AG04449 (cell line): Measurements from ENCODE around the gene PLXDC1.

Experiments used
- CTCF ChIA-PET: fragments of 350-600 bp; formaldehyde crosslinking; extraction: SDS; loops from one replicate; lab custom pipeline; 2021; ENCODE audit warnings: antibody characterized with exemption; lab: Yijun Ruan, JAX
- POLR2A ChIA-PET: fragments of 400-600, 350-600 bp; formaldehyde crosslinking; extraction: SDS; loops from one replicate; lab custom pipeline; 2020; ENCODE audit warnings: antibody characterized with exemption, inconsistent platforms; lab: Yijun Ruan, JAX
- DNase-seq: peaks from one replicate; pipeline ENCODE4 v3.0.0-alpha.2; 2010; ENCODE audit warnings: low read depth, low spot score
- H3K4me3 ChIP-seq: 2 replicates; pipeline ENCODE4 v1.5.1; 2011; ENCODE audit warnings: low read depth, mild to moderate bottlenecking, control low read depth, low read length
- CTCF ChIP-seq: IDR thresholded peaks from one replicate; pipeline ENCODE4 v1.5.1; 2011; ENCODE audit warnings: mild to moderate bottlenecking, moderate library complexity, low read length, control low read depth, inconsistent platforms; ENCODE audit not compliant: insufficient read depth; ENCODE audit errors: missing control alignments

Gene PLXDC1

GRCh38 chr17:39107973-39108372 lies 43.5 kb downstream of the PLXDC1 start:
- TF ChIP-seq CTCF: no peak
- no peak for DNase-seq
- POLR2A ChIA-PET: no interaction called here
- CTCF ChIA-PET: interaction anchor here (3.2 kb wide), 1 partner anchor 57 kb away, joined by 8 read pairs; no protein-coding TSS in a partner anchor
- H3K4me3 ChIP-seq: no peak overlapping the region

GRCh38 chr17:39107155-39107554 lies 44.3 kb downstream of the PLXDC1 start:
- no peak for TF ChIP-seq CTCF
- no peak overlapping the region for H3K4me3 ChIP-seq
- DNase-seq: no peak
- POLR2A ChIA-PET: no interaction called here
- CTCF ChIA-PET: interaction anchor here (3.2 kb wide), 1 partner anchor 57 kb away, joined by 8 read pairs; no protein-coding TSS in a partner anchor

- ChIA-PET CTCF (interaction anchor here (1.0 to 3.2 kb wide), 4 partner anchors 19 to 133 kb away, joined by 3 to 8 read pairs (median 4); partner anchors contain the start of gene PLXDC1), POLR2A (no interaction called here)
- no peak overlapping the region for H3K4me3 ChIP-seq
- DNase-seq: no peak
- TF ChIP-seq CTCF: no peak
Observed at GRCh38 chr17:39105705-39106104, 45.7 kb downstream of the PLXDC1 start.

GRCh38 chr17:39104657-39105056 lies 46.8 kb downstream of the PLXDC1 start:
- ChIA-PET CTCF (interaction anchor here (1.2 kb wide), 1 partner anchor 134 kb away, joined by 4 read pairs; no protein-coding TSS in a partner anchor), POLR2A (no interaction called here)
- no peak for TF ChIP-seq CTCF
- H3K4me3 ChIP-seq: no peak overlapping the region
- DNase-seq: no peak

- ChIA-PET CTCF (no interaction called here), POLR2A (no interaction called here)
- no peak for DNase-seq
- TF ChIP-seq CTCF: no peak
- H3K4me3 ChIP-seq: no peak overlapping the region
Observed at GRCh38 chr17:39104046-39104445, 47.4 kb downstream of the PLXDC1 start.

GRCh38 chr17:39101091-39101490 lies 50.3 kb downstream of the PLXDC1 start:
- TF ChIP-seq CTCF: no peak
- CTCF ChIA-PET: interaction anchor here (1.2 to 1.4 kb wide), 2 partner anchors 52 to 63 kb away, joined by 3 to 4 read pairs; no protein-coding TSS in a partner anchor
- no peak overlapping the region for H3K4me3 ChIP-seq
- no peak for DNase-seq
- POLR2A ChIA-PET: no interaction called here
